Upper lobe of left lung (tissue), 6 donors: ENCODE measurements around the gene TMEM175. TPM values are rescaled to one million over a fixed set of nuclear protein-coding genes. Genes with fewer than 3 reads are reported as not detected.

Experiments used
- ATAC-seq, 2 donors: fragments of 200-7000 bp; cut with Tn5 transposase; one replicate each; pipeline ENCODE4 v1.9.1; 2022; ENCODE audit warnings: mild to moderate bottlenecking in 2 of 2, moderate library complexity in 2 of 2; ENCODE audit not compliant: low FRiP score in 2 of 2
- DNase-seq, 2 donors: peaks; one replicate each; pipeline ENCODE4 v3.0.0-alpha.2; 2019 to 2020
- H3K27ac ChIP-seq, 4 donors: fragments of 200-600 bp; sonication (generic); one replicate each; pipeline ENCODE4 v1.5.1; 2016 to 2019
- H3K27me3 ChIP-seq, 4 donors: fragments of 200-600 bp; sonication (generic); one replicate each; pipeline ENCODE4 v1.5.1; 2017 to 2019
- H3K36me3 ChIP-seq, 4 donors: fragments of 200-600 bp; sonication (generic); one replicate each; pipeline ENCODE4 v1.5.1; 2016 to 2019
- H3K4me1 ChIP-seq, 4 donors: fragments of 200-600 bp; sonication (generic); one replicate each; pipeline ENCODE4 v1.5.1; 2018 to 2019
- H3K4me3 ChIP-seq, 4 donors: fragments of 200-600 bp; sonication (generic); one replicate each; pipeline ENCODE4 v1.5.1; 2017 to 2019; ENCODE audit warnings: mild to moderate bottlenecking in 2 of 4, moderate library complexity in 1 of 4
- H3K9me3 ChIP-seq, 4 donors: fragments of 200-600 bp; sonication (generic); one replicate each; pipeline ENCODE4 v1.5.1; 2018 to 2019
- EP300 ChIP-seq, 4 donors: sonication (generic); formaldehyde crosslinking; IDR thresholded peaks; one replicate each; pipeline ENCODE4 v1.5.1; 2017; ENCODE audit warnings: antibody characterized with exemption in 4 of 4, control low read depth in 2 of 4
- POLR2A ChIP-seq, 4 donors: fragments of 450-650 bp; IDR thresholded peaks; one replicate each; pipeline ENCODE4 v1.5.1; 2016 to 2017; ENCODE audit warnings: antibody characterized with exemption in 4 of 4, mild to moderate bottlenecking in 2 of 4
- POLR2AphosphoS5 ChIP-seq, 2 donors: sonication (generic); formaldehyde crosslinking; IDR thresholded peaks; one replicate each; pipeline ENCODE4 v1.5.1; 2017; ENCODE audit warnings: antibody characterized with exemption in 2 of 2
- WGBS, 2 donors: methylation state at CpG; one replicate each; pipeline ENCODE4 v1.1.5; 2017 to 2018; 5-methylcytosine and 5-hydroxymethylcytosine counted together
- total RNA-seq, 6 donors: library from RNA; depleted of rRNA in 4 of 6; stranded (reverse); fragments of >200 nt in 4 of 6; gene quantifications; one replicate each; pipeline versions ENCODE4 v1.1.0 to v1.2.1, GENCODE V29; 2016 to 2021
- TF ChIP-seq, protein P1 (sequence below), 6 experiments: fragments of 450-650 bp in 4 of 6; fragments of 200-600 bp in 2 of 6; sonication (generic) in 2 of 6; IDR thresholded peaks; one replicate each; pipeline ENCODE4 v1.5.1; 2016 to 2019; ENCODE audit warnings: antibody characterized with exemption in 6 of 6
- donor health status: DM: no; HTN: no; CAD: no; lungs with moderate emphysema.
- donor health status: DM: no; HTN: yes; CAD: no; lungs with severe emphysema.

Gene TMEM175
- total RNA-seq, 6 donors from 2014 or later = 24.6 to 126 (median 41.8) TPM

DNA sequence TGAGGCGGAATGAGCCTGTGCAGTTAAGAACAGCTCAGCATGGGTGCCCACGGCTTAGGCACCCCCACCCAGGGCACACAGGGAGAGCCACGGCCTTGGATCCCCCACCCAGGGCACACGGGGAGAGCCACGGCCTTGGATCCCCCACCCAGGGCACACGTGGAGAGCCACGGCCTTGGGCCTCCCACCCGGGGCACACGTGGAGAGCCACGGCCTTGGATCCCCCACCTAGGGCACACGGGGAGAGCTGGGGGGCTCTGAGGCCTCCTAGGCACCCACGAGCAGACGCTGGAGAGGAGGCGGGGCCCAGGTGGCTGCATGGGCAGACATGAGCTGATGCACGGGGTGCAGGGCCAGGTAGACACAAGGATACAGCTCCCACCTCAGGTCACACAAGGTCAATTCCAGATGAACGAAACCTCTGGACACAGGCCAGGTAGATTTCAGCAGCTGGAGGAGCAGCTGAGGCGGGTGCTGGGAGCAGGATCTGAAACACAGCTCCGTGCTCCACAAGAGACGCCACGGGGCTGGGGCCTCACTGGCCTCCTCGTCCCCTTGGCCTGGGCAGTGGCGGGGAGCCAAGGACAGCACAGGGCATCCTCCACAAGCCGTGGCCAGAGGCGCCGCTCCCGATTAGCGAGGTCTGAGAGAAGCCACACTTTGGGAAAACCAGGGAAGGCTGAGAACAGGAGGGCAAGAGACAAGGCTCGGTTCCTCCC, 30.9 kb upstream of the TMEM175 start:
- no peak for TF ChIP-seq POLR2AphosphoS5 (IDR thresholded peaks at IDR 0.05)

DNA sequence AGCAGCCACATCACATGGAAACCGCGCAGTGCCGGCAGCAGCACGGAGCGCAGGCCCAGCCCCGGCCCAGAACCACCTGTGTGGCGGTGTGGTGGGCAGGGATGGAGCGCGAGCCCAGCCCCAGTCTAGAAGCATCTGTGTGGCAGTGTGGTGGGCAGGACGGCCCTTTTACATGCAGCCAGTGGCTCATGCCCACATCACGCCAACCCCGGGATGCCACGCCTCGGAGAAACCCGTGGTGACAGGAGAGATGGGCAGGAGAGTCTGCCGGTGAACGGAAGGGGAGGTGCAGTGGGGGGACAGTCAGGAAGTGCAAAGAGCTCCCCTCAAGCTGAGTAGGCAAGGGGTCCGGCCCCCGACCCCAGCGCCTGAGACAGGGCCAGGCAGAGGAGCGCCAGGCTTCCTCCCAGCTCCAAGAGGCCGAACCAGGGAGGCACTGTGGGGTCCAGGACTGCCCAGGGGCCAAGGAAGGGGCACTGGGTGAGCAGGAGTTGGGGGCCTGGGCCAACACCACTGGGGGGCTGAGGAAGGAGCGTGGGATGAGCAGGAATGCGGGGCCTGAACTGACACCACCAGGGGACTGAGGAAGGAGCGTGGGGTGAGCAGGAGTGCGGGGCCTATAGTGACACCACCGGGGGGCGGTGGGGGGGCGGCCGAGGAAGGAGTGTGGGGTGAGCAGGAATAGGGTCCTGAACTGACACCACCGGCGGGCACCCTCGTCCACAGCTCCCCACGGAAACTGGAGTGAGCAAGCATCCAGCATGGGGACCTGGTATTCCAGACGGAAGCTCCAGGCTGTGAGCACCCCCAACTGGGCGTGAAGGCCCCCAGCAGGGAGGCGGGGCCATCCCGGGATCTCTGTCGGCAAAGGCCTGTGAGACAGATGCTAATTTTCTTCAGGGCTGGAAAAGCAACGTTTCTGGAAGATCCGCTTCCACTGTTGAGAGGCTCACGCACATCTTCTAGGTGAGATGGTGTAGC, 28.9 kb upstream of the TMEM175 start:
- H3K36me3 ChIP-seq = peaks cover 11 to 61% (median 28%) of the 10 kb centered on the region in 4 donors
- no peak for ATAC-seq

More for the DNA sequence above, 30.9 kb upstream of the TMEM175 start:
- Histone ChIP-seq H3K4me3 (no peak overlapping the region), H3K27me3 (no peaks in the 10 kb centered on the region), H3K36me3 (peaks cover 16 to 74% (median 45%) of the 10 kb centered on the region in 4 donors), H3K9me3 (no peaks in the 10 kb centered on the region), H3K4me1 (peaks cover 0 to 9% (median 3%) of the 10 kb centered on the region in 4 donors), H3K27ac (no peak overlapping the region)
- ATAC-seq (no peak), DNase-seq (peak in 1 of 2 donors; percentile 72)
- WGBS, 2 donors = 94 to 96% methylated on average over 10 to 23 of the region's 28 CpGs

DNA sequence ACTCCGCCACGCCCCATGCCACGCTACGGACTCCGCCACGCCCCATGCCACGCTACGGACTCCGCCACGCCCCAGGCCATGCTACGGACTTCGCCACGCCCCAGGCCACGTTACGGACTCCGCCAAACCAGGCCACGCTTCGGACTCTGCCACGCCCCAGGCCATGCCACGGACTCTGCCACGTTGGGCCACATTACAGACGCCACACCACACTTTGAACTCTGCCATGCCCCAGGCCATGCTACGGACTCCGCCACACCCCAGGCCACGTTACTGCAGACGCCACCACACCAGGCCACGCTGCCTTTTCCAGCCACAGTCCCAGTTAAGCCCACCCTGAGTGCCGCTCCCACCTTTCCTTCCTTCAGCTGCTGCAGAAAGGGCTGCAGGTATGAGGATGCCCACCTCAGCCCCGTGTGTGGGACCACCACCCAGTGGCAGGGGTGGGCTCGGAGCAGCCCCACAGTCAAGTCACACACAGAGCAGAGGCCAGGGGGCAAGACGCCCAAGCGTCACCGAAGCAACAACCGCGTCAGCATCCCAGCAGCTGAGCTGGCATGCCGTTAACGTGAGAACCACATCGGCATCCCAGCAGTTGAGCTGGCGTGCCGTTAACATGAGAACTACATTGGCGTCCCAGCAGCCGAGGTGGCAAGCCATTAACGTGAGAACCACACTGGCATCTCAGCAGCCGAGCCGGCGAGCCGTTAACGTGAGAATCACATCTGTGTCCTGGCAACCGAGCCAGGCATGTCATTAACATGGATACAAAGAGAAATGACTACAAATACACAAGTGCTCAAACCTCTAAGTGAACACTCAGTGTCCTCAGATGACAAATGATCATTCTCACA, 26.5 kb upstream of the TMEM175 start:
- no peaks in the 10 kb centered on the region for H3K9me3 ChIP-seq
- H3K4me1 ChIP-seq = peaks cover 7 to 15% (median 13%) of the 10 kb centered on the region in 4 donors
- H3K36me3 ChIP-seq = peaks cover 8 to 58% (median 33%) of the 10 kb centered on the region in 4 donors
- no peak for ATAC-seq
- no peaks in the 10 kb centered on the region for H3K27me3 ChIP-seq
- 97% methylated on average over 49 of the region's 49 CpGs for WGBS, 2 donors
- no peak overlapping the region for H3K27ac ChIP-seq
- H3K4me3 ChIP-seq = no peak overlapping the region
- no peak for TF ChIP-seq EP300 (IDR thresholded peaks at IDR 0.05)
- TF ChIP-seq, protein P1, sequence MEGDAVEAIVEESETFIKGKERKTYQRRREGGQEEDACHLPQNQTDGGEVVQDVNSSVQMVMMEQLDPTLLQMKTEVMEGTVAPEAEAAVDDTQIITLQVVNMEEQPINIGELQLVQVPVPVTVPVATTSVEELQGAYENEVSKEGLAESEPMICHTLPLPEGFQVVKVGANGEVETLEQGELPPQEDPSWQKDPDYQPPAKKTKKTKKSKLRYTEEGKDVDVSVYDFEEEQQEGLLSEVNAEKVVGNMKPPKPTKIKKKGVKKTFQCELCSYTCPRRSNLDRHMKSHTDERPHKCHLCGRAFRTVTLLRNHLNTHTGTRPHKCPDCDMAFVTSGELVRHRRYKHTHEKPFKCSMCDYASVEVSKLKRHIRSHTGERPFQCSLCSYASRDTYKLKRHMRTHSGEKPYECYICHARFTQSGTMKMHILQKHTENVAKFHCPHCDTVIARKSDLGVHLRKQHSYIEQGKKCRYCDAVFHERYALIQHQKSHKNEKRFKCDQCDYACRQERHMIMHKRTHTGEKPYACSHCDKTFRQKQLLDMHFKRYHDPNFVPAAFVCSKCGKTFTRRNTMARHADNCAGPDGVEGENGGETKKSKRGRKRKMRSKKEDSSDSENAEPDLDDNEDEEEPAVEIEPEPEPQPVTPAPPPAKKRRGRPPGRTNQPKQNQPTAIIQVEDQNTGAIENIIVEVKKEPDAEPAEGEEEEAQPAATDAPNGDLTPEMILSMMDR (IDR thresholded peaks at IDR 0.05) = no peak
- no peak for TF ChIP-seq POLR2A (IDR thresholded peaks at IDR 0.05)
- TF ChIP-seq POLR2AphosphoS5 (IDR thresholded peaks at IDR 0.05) = no peak
- DNase-seq = peak in 1 of 2 donors; percentile 74

More for the DNA sequence above, 28.9 kb upstream of the TMEM175 start:
- WGBS, 2 donors = 95 to 96% methylated on average over 25 to 40 of the region's 42 CpGs
- no peaks in the 10 kb centered on the region for H3K27me3 ChIP-seq
- no peak overlapping the region for H3K4me3 ChIP-seq
- TF ChIP-seq, protein P1 (IDR thresholded peaks at IDR 0.05) = no peak
- no peak for TF ChIP-seq POLR2AphosphoS5 (IDR thresholded peaks at IDR 0.05)
- TF ChIP-seq POLR2A (IDR thresholded peaks at IDR 0.05) = no peak
- no peak for TF ChIP-seq EP300 (IDR thresholded peaks at IDR 0.05)
- no peak overlapping the region for H3K27ac ChIP-seq
- no peaks in the 10 kb centered on the region for H3K9me3 ChIP-seq
- H3K4me1 ChIP-seq = peaks cover 7 to 24% (median 15%) of the 10 kb centered on the region in 4 donors
- peak in 1 of 2 donors; percentile 69 for DNase-seq

DNA sequence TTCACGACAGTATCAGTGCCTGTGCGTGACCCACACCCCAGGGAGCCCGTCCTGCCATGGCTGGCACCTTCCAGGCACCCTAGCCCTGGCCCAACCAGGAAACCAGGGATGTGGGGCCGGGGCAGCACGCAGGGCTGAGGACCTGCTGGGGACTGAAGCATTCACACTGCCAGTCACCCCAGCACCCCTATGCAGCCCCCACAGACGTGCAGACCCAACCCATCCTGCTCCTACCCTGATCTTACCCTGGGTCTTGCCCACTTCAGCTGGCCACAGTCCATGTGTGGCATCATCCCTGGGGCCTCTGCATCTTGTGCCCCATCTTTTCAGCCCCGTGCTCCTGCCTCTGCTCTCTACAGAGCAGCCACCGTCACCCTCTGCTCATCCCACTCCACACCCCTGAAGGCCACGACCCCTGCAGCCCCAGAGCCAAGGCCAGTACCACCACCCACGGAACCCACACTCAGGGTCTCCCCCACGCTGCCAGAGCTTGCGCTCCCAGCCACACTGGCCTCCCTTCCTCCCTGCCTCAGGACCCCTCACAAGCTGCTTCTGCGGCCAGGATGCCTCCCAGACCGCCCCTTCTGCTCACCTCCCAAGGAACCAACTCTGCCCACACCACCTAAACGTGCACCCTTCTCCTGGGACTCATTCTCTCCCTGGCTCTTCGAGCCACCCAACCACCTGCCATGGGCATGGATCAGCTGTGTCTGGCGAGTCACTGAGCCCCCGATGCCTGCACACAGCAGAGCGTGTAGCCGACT, 25.7 kb upstream of the TMEM175 start:
- TF ChIP-seq POLR2A (IDR thresholded peaks at IDR 0.05) (no peak), EP300 (IDR thresholded peaks at IDR 0.05) (no peak), POLR2AphosphoS5 (IDR thresholded peaks at IDR 0.05) (no peak)
- TF ChIP-seq, protein P1 (IDR thresholded peaks at IDR 0.05) = no peak
- Histone ChIP-seq H3K4me1 (peaks cover 7 to 20% (median 15%) of the 10 kb centered on the region in 4 donors), H3K4me3 (no peak overlapping the region), H3K9me3 (no peaks in the 10 kb centered on the region), H3K27ac (peak overlapping the region in 2 of 4 donors; percentile 72 to 75), H3K36me3 (peaks cover 8 to 59% (median 38%) of the 10 kb centered on the region in 4 donors), H3K27me3 (no peaks in the 10 kb centered on the region)
- WGBS, 2 donors = 95 to 96% methylated on average over 16 to 20 of the region's 20 CpGs
- DNase-seq = no peak
- ATAC-seq = no peak
